SK-MEL-5 (cell line): ENCODE measurements around the gene CYB5A. TPM values are rescaled to one million over a fixed set of nuclear protein-coding genes. Genes with fewer than 3 reads are reported as not detected.
"Not testable (repeated sequence)": the region's sequence is repeated elsewhere in the genome, so short reads cannot be mapped to it uniquely, and the experiment has no call there.

Experiments
- DNase-seq: peaks from one replicate; pipeline ENCODE4 v3.0.0-alpha.2; 2016; ENCODE audit warnings: low read depth, low spot score
- in situ Hi-C: cut with HindIII; loops from 2 replicates; pipeline ENCODE4 v1.10.0; 2016; ENCODE audit warnings: low sequenced_read_pairs, high pct_unique_total_duplicates, low pct_unique_long_range_greater_than_20kb
- total RNA-seq: library from RNA; depleted of rRNA; stranded (reverse); fragments of >200 nt; shearing (Covaris generic); gene quantifications from 2 replicates; pipeline ENCODE4 v1.2.3, GENCODE V29; 2014

CYB5A gene
- total RNA-seq, 1 experiment from 2014 or later: 46.9 TPM

DNA sequence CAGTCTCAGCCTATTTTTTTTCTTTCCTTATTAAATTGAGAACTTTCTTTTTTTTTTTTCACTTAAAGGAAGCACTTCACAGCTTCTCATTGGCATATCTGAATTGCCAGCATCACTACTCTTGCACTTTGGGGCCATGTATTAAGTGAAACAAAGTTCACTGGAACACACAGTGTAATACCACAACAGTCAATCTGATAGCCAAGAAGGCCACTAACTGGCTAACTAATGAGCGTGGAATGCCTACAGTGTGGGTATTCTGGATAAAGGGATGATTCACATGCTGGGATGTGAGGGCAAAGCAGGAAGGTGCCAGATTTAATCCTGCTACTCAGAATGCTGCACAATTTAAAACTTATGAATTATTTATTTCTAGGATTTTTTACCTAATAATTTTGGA, 12.2 kb upstream of the CYB5A start:
- in situ Hi-C loops: no loop called here
- no peak for DNase-seq

DNA sequence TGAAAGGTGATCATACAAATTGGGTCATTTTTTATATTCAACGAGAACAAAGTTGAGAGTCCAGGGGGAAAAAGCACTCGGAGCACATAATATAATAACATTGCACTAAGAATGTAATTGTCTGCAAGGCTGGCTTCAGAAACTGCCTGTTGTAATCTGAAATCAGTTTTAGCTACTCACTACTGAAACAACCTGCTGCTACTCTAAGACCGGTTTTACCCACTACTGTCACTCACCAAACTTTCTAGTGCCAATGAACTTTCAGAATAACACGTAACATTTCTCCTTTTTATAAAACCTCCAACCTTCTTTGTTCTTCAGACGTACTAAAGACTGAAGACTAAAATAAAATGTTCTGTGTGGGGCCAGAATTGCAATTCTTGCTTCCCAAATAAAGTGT, 11.5 kb upstream of the CYB5A start:
- no peak for DNase-seq
- in situ Hi-C loops: no loop called here

DNA sequence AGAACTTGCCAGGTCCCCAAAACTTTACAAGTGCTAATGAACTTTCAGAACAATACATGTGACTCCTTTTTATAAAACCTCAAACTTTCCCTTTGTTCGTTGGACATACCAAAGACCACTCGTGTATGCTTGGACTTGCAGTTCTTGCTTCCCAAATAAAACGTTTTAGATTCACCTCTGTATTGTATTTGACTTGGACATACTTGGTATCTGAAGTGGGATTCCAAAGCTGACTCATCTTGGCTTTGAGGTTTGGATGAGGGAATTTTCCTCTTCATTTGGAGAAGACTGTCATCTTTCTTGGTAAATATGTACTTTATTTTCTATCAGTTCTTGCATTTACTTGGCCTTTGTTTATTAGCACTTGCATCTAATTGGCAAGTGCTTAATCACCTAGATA, 8.0 kb upstream of the CYB5A start:
- no peak for DNase-seq
- in situ Hi-C loops: no loop called here

DNA sequence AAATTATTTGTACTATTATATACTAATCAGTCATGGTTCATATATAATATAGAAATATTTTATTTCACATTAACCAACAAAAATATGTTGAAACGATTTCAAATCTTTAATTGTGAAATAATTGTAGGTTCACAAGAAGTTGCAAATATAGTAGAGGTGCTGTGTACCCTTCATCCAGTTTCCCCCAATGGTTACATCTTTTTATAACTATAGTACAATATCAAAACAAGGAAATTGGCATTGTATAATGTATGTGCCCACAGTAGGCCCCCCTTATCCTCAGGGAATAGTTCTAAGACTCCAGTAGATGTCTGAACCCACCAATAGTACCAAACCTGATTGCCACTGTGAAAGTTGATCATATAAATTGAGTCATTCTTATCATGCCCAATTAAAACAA, 7.4 kb upstream of the CYB5A start:
- in situ Hi-C loops: no loop called here
- no peak for DNase-seq

DNA sequence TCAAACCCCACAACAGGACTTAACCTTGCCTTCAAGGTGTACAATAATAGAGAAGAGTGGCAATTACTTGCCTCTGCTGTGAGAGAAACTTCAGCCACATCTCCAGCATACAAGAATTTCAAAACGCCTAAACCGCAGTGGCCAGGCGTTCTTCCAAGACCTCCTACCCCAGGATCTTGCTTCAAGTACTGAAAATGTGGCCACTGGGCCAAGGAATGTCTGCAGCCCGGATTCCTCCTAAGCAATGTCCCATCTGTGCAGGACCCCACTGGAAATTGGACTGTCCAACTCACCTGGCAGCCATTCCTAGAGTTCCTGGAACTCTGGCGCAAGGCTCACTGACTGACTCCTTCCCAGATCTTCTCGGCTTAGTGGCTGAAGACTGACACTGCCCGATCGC, 2.8 kb upstream of the CYB5A start:
- no peak for DNase-seq
- in situ Hi-C loops: no loop called here

DNA sequence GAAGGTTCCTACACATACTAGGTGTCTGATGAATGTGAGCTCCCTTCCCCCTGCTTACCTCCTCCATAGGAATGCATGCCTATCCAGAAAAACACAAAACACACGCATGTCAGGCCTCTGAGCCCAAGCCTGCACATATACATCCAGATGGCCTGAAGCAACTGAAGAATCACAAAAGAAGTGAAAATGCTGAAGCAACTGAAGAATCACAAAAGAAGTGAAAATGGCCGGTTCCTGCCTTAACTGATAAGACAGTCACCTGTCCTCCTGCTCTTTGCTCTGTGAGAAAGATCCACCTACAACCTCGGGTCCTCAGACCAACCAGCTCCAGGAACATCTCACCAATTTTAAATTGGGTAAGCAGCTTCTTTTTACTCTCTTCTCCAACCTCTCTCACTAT, 1.2 kb upstream of the CYB5A start:
- DNase-seq: not testable (repeated sequence)

DNA sequence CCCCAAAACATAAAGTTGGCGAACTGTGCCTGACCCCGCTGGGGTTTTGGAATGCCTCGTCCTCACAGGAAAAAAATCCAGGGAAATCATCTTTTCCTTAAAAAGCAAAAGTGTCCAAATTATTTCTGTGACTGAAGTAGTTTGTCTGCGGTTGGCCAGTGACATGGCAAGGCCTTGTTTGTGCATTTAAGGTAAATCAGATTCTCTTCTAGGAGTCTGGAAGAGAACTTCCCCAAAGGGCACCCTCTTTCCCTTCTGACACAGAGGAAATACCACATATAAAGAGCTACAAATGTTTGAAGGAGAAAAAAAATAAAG, 737 bp upstream of the CYB5A start:
- in situ Hi-C loops: no loop called here
- DNase-seq: no peak

More for the DNA sequence above, 1.2 kb upstream of the CYB5A start:
- in situ Hi-C loops: not testable (repeated sequence)

DNA sequence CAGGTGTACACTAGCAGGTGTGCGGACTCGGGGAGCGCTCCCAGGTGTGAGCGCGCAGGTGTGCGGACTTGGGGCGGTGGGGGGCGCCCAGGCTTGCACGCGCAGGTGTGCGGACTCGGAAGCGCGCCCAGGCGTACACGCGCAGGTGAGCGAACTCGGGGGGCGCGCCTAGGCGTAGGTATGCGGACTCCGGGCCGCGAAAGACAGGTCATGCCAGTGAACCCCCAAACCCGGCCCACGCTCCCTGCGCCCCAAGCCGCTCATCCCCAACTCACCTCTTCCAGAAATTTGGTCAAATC, 342 bp downstream of the CYB5A start:
- in situ Hi-C loops: no loop called here
- no peak for DNase-seq

DNA sequence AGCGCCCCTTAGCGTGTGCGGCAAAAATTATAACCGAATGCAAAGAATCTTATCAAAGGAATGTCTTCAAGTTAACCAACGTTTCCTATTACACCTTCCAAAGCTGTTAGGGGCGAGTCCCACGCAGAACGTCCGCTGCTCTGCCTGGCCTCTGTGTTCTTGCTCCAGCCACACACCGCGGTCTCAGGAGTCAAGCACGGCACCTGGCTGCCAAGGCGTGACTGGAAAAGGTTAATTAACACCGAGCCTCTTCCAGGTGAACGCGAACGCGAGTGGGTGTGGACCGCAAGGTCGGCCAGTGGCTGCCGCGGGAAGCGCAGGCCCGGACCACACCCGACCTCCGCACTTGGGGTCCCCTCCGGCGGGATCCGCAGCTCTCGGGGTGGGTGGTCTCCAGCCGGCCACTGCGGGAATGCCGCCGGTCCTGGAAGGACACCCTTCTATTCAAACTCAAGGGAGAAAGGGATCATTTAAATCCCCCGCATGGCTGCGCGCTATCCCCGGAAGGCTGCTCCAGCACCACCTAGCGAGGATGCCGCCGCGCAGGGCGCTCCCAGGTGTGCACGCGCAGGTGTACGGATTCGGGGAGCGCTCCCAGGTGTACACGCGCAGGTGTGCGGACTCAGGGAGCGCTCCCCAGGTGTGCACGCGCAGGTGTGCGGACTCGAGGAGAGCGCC, 830 bp downstream of the CYB5A start:
- DNase-seq: no peak
- in situ Hi-C loops: no loop called here

DNA sequence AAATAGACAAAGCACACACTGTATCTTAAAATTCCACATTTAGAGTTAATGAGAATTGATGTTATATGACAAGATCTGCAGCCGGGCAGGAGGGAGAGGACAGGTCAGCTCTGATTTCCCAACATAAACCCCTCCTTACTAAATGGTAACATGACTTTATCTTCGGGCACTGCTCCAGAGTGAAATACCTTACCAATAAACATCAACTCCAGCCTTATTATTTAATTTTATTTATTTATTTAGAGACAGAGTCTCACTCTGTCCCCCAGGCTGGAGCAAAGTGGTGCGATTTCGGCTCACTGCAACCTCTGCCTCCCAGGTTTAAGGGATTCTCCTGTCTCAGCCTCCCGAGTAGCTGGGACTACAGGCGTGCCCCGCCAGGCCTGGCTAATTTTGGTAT, 1.7 kb downstream of the CYB5A start:
- in situ Hi-C loops: no loop called here

DNA sequence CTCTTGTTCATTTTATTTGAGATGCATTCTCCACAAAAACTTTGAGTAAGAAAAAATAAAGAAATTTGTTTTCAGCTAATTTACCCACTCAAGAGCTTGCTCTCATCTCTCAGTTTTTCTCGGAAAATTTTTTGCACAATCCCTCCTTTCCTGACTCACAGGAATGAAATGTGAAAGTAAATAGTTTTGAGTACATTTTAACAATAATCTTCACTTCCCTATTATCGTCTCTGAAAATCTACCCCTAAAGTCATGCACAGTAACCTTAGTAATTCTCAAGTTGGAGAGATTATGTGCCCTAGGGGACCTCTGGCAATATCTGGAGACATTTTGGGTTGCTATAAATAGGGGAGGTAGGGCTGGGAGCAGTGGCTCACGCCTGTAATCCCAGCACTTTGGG, 2.6 kb downstream of the CYB5A start:
- no peak for DNase-seq

More for the DNA sequence above, 1.7 kb downstream of the CYB5A start:
- DNase-seq: no peak

DNA sequence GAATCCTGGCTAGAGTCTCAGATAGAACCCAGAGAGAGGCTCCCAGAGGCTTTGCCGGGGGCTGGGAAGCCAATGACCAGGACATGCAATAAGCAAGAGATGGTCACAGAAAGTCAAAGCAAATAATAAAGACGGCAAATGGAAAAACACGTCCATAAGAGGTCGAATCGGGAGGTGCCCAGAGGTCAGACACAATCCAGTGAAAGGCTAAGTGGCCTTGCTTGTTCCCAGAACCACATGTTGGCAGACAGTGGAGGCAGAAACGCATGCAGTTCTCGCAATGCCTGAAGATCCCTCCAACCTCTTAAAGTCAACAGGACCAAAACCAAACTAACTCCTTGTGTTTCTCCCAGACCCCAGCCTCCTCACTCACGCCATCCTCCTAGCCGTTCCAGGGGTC, 3.0 kb downstream of the CYB5A start:
- in situ Hi-C loops: no loop called here

More for the DNA sequence above, 2.6 kb downstream of the CYB5A start:
- in situ Hi-C loops: no loop called here

DNA sequence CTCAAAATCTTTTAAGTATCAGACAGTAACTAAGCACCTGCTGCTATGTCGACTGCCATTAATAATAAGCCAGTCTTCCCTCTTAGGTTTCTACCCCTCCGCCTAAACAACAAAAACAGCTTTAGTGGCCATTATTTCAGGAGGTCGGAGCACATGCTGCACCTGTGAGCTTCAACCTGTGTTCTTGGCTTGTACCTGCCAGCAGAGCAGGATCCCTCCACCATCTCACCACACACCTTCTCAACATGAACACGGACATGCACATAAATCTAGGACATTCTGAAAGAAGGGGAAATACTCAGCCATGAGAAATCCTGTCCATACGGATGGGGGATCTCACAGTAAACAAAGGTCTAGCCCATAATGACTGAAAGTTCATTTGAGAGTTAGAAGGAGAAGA, 3.7 kb downstream of the CYB5A start:
- in situ Hi-C loops: no loop called here
- DNase-seq: no peak

More for the DNA sequence above, 3.0 kb downstream of the CYB5A start:
- DNase-seq: no peak

DNA sequence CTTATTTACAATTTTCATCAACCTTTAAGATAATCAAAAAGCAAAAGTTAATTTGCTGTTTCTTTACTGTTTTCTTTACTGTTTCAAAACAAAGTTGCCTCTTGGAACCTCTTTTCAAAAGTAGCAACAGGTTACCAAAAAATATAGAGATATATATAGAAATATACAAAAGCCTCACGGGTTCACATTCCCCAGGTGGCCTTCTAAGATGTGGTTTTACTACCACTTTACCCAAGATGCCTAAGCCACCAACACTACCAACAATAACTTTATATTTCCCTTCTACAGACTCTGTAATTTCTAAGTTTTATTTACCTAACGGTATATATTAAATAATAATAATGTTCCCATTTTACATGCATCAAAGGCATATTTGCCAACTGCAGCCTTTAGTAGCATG, 4.9 kb downstream of the CYB5A start:
- no peak for DNase-seq
- in situ Hi-C loops: no loop called here

DNA sequence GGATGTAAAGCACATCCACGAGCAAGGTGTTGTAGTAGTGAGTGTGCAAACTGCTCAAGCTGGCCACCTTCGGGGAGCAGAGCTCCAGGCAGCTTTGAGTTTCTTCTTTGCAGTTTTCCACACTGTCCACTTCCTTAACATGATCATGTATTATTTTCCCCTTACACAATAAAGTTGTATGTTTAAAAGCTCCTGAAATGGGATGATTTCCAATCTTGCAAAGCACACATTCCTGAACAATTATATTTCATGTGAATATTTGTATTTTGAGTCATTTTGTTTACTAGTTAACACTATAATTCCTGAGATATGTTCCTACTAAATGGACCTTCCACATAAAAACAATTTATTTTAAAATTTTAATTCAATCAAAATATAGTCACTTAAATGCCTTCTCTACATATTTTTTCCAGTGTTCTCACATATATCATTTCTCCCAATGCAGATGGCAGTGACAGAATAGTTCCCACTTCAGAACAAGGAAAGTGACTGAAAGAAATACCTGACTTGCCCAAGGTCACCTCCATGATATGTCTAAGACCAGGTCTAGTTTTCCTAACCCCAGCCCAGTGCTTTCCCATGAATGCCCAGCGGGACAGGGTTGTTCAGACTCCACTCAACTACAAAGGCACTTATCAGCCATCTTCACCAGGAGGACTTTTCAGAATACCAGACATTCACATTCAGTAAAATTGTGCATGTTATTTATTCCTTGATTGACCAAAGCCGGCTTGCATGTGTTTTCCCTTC, 5.5 kb downstream of the CYB5A start:
- no peak for DNase-seq

DNA sequence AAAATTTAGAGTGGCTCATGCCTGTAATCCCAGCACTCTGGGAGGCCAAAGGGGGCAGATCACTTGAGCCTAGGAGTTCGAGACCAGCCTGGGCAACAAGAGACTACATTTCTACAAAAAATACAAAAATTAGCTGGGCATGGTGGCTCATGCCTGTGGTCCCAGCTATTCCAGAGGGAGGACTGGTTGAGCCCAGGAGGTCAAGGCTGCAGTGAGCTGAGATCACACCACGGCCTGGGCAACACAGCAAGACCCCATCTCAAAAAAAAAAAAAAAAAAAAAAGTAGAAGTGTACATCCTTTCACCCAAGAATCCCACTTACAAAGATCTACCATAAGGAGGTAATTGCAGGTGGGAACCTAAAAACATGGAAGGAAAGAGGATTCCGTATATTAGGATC, 6.2 kb downstream of the CYB5A start:
- DNase-seq, in situ Hi-C loops: not testable (repeated sequence)

More for the DNA sequence above, 5.5 kb downstream of the CYB5A start:
- in situ Hi-C loops: no loop called here

DNA sequence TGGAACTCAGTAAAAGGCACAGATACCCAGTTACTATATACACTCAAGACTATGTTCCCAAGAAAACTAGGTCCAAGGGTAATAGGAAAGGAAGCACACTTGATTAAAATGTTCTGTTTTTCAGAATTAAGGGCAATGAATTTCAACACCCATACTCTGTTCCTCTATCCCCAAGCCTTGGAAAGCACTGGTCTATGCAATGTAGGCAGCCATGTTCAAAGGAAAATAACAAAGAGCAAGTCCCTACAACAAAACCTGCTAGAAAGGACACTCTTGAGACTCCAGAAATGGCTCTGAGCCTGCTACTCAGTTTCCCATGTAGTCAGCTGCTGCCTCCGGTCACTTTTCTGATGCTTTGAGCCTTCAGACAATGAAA, 6.8 kb downstream of the CYB5A start:
- DNase-seq: no peak
- in situ Hi-C loops: no loop called here

DNA sequence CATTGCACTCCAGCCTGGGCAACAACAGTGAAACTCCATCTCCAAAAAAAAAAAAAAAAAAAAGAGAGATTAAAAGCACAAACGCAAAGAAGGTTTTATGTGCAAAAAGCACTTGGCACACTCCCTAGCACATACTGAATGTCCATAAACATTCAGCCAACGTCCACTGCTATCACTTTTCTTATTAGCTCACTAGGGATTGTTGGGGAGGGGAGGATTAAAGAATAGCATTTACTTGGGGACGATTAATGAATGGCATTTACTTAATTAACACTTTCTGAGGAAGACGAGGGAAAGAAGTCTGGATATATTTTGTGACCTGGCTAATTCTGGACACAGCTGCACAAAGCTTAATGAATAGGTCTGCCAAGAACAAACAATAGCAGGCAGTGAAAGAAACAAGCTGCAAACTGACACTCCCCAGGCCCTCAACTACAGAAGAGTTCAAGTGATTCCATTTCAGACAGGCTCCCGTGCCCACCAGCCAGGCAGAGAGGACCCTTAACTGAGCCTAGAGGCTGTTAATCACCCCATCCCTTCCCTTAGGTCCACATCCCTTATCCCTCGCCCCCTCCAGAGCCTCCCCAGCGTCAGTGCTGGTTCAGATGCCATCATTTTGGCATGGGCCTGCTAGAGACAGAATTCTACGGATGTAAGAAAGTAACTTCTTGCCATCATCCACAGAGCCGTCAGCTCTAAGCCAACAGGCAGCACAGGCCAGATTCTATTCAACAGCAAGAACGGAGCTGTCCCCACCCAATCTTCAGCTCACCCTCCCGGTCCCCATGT, 7.4 kb downstream of the CYB5A start:
- in situ Hi-C loops: no loop called here

DNA sequence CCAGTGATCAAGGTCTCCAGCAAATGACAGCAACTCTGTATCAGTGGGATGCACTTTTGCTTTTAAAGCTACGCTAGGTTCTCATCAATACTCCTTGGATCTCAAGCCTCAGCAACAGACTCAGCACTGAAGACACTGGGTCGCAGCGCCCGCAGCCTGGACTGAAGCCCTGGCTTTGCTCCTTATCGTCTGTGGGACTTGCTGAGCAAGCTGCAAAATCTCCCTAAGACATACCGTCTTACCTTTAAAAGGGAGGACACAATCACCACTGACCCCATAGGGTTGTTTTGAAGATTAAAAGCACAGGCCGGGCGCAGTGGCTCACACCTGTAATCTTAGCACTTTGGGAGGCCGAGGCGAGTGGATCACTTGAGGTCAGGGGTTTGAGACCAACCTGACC, 8.1 kb downstream of the CYB5A start:
- in situ Hi-C loops: no loop called here
- no peak for DNase-seq

More for the DNA sequence above, 7.4 kb downstream of the CYB5A start:
- no peak for DNase-seq
